Right lobe of liver (tissue), 6 donors: Measurements from ENCODE around the gene CDH8. TPM values are rescaled to one million over a fixed set of nuclear protein-coding genes. Genes with fewer than 3 reads are reported as not detected.

ENCODE experiments used
- ATAC-seq, 4 donors: fragments of 200-7000 bp; cut with Tn5 transposase; one replicate each; pipeline ENCODE4 v1.9.1; 2020; ENCODE audit warnings: mild to moderate bottlenecking in 4 of 4, moderate library complexity in 4 of 4
- DNase-seq, 3 donors: peaks; one replicate each; pipeline ENCODE4 v3.0.0-alpha.2; 2020
- H3K27ac ChIP-seq, 3 donors: fragments of 200-600 bp; one replicate each; pipeline ENCODE4 v1.8.0; 2022
- H3K27me3 ChIP-seq, 2 donors: fragments of 200-600 bp; one replicate each; pipeline ENCODE4 v1.8.0; 2022
- H3K36me3 ChIP-seq, 4 donors: fragments of 200-600 bp; sonication (generic) in 1 of 4; one replicate each; pipeline versions ENCODE4 v1.5.1 to v1.8.0; 2017 to 2022; ENCODE audit warnings: control low read depth in 1 of 4
- H3K4me1 ChIP-seq, 4 donors: fragments of 200-600 bp; sonication (generic) in 1 of 4; one replicate each; pipeline versions ENCODE4 v1.5.1 to v1.8.0; 2017 to 2022; ENCODE audit warnings: control low read depth in 1 of 4
- H3K4me3 ChIP-seq, 3 donors: fragments of 200-600 bp; one replicate each; pipeline ENCODE4 v1.8.0; 2022
- H3K9me3 ChIP-seq, 4 donors: fragments of 200-600 bp; sonication (generic) in 1 of 4; one replicate each; pipeline versions ENCODE4 v1.5.1 to v1.8.0; 2017 to 2022; ENCODE audit warnings: control low read depth in 1 of 4
- CTCF ChIP-seq, 4 donors: fragments of 200-600 bp in 3 of 4; fragments of 450-650 bp in 1 of 4; IDR thresholded peaks; one replicate each; pipeline versions ENCODE4 v1.5.1 to v1.8.0; 2016 to 2022; ENCODE audit warnings: antibody characterized with exemption in 4 of 4, mild to moderate bottlenecking in 2 of 4
- POLR2A ChIP-seq: fragments of 450-650 bp; IDR thresholded peaks from one replicate; pipeline ENCODE4 v1.6.1; 2017; ENCODE audit warnings: antibody characterized with exemption, mild to moderate bottlenecking
- WGBS: methylation state at CpG from one replicate; pipeline ENCODE4 v1.1.6; 2018; ENCODE audit warnings: low coverage, low lambda C conversion rate; ENCODE audit not compliant: insufficient coverage; ENCODE audit errors: missing lambda C conversion rate; 5-methylcytosine and 5-hydroxymethylcytosine counted together
- intact Hi-C, 2 donors: fragments of 100-400 bp; cut with DNase I; formaldehyde crosslinking; loops; one replicate each; pipeline versions ENCODE4 v1.11.2 to v1.14.1; 2022
- total RNA-seq, 6 experiments: library from RNA; depleted of rRNA in 2 of 6; stranded (reverse); fragments of >200 nt in 2 of 6; fragmentation: NEBNext Ultra II Directional in 3 of 6; extraction: Animal tissue kit (Norgen Biotek cat#: 25700) in 3 of 6; gene quantifications; one replicate each; pipeline versions ENCODE4 v1.1.0 to v1.2.4, GENCODE V29; 2016 to 2023
- donor health status: DM: no; HTN: yes; CAD: no.
- donor health status: DM: no; HTN: no; CAD: no.
- donor health status: DM: no; HTN: no; CAD: no.
- donor health status: DM: no; HTN: yes; CAD: no.
- donor health status: DM: no; HTN: yes; CAD: no.

Gene CDH8
- total RNA-seq, 6 experiments from 2014 or later = not detected

- 67% methylated on average over 1 of the region's 1 CpG for WGBS
- Histone ChIP-seq H3K36me3 (no peaks in the 10 kb centered on the region), H3K9me3 (no peaks in the 10 kb centered on the region), H3K27ac (no peak overlapping the region), H3K4me1 (no peaks in the 10 kb centered on the region), H3K4me3 (no peak overlapping the region), H3K27me3 (no peaks in the 10 kb centered on the region)
- ATAC-seq (no peak), DNase-seq (no peak)
- TF ChIP-seq CTCF (IDR thresholded peaks at IDR 0.05) (no peak), POLR2A (no peak)
- intact Hi-C loops = no loop called here
Observed at GRCh38 chr16:62068747-62069146, 32.5 kb upstream of the CDH8 start.

- H3K27ac ChIP-seq = no peak overlapping the region
Observed at GRCh38 chr16:62067981-62068380, 31.7 kb upstream of the CDH8 start.

GRCh38 chr16:62067182-62067581, 30.9 kb upstream of the CDH8 start:
- Histone ChIP-seq H3K4me3 (no peak overlapping the region), H3K27me3 (no peaks in the 10 kb centered on the region), H3K9me3 (no peaks in the 10 kb centered on the region), H3K27ac (no peak overlapping the region), H3K4me1 (no peaks in the 10 kb centered on the region), H3K36me3 (no peaks in the 10 kb centered on the region)
- intact Hi-C loops = no loop called here
- ATAC-seq = no peak
- no peak for DNase-seq
- 36% methylated on average over 1 of the region's 1 CpG for WGBS
- TF ChIP-seq CTCF (IDR thresholded peaks at IDR 0.05) (no peak), POLR2A (no peak)

More at GRCh38 chr16:62067981-62068380, 31.7 kb upstream of the CDH8 start:
- no peak for TF ChIP-seq POLR2A
- TF ChIP-seq CTCF (IDR thresholded peaks at IDR 0.05) = no peak
- ATAC-seq = no peak
- 31% methylated on average over 1 of the region's 1 CpG for WGBS
- H3K4me1 ChIP-seq = no peaks in the 10 kb centered on the region
- intact Hi-C loops = no loop called here
- H3K27me3 ChIP-seq = no peaks in the 10 kb centered on the region
- no peak for DNase-seq
- H3K4me3 ChIP-seq = no peak overlapping the region
- H3K9me3 ChIP-seq = no peaks in the 10 kb centered on the region
- no peaks in the 10 kb centered on the region for H3K36me3 ChIP-seq

- no peak overlapping the region for H3K4me3 ChIP-seq
- no peak for TF ChIP-seq CTCF (IDR thresholded peaks at IDR 0.05)
- TF ChIP-seq POLR2A = no peak
- H3K36me3 ChIP-seq = no peaks in the 10 kb centered on the region
- no peak for DNase-seq
- no peak for ATAC-seq
- intact Hi-C loops = no loop called here
- H3K27ac ChIP-seq = no peak overlapping the region
- H3K4me1 ChIP-seq = no peaks in the 10 kb centered on the region
- H3K9me3 ChIP-seq = no peaks in the 10 kb centered on the region
- H3K27me3 ChIP-seq = no peaks in the 10 kb centered on the region
- 84% methylated on average over 4 of the region's 5 CpGs for WGBS
Observed at GRCh38 chr16:62066747-62067146, 30.5 kb upstream of the CDH8 start.

GRCh38 chr16:62064173-62064572, 27.9 kb upstream of the CDH8 start:
- intact Hi-C loops = no loop called here
- H3K4me1 ChIP-seq = no peaks in the 10 kb centered on the region
- no peaks in the 10 kb centered on the region for H3K36me3 ChIP-seq
- H3K4me3 ChIP-seq = no peak overlapping the region
- WGBS = 37% methylated on average over 5 of the region's 5 CpGs
- TF ChIP-seq POLR2A (no peak), CTCF (IDR thresholded peaks at IDR 0.05) (no peak)
- no peak for DNase-seq
- H3K27me3 ChIP-seq = no peaks in the 10 kb centered on the region
- H3K9me3 ChIP-seq = no peaks in the 10 kb centered on the region
- H3K27ac ChIP-seq = no peak overlapping the region
- no peak for ATAC-seq
